Measurements from ENCODE around the gene PKP1. TPM values are rescaled to one million over a fixed set of nuclear protein-coding genes. Genes with fewer than 3 reads are reported as not detected.

The PKP1 gene
- total RNA-seq, 1 experiment from 2014 or later, result not detected

- Histone ChIP-seq H3K4me3 (no peak overlapping the region), H3K27me3 (no peaks in the 10 kb centered on the region), H3K9me3 (no peaks in the 10 kb centered on the region), H3K36me3 (no peaks in the 10 kb centered on the region)
- DNase-seq, result peak; percentile 36
These were observed 8.6 kb downstream of the PKP1 start for GRCh38 chr1:201291916-201292315.

- H3K9me3 ChIP-seq, result no peaks in the 10 kb centered on the region
- no peaks in the 10 kb centered on the region for H3K27me3 ChIP-seq
- no peak for DNase-seq
- no peaks in the 10 kb centered on the region for H3K36me3 ChIP-seq
- no peak overlapping the region for H3K4me3 ChIP-seq
These were observed 11.6 kb downstream of the PKP1 start for GRCh38 chr1:201294876-201295275.

GRCh38 chr1:201295346-201295745 lies 12.0 kb downstream of the PKP1 start:
- Histone ChIP-seq H3K27me3 (no peaks in the 10 kb centered on the region), H3K9me3 (no peaks in the 10 kb centered on the region), H3K4me3 (no peak overlapping the region), H3K36me3 (no peaks in the 10 kb centered on the region)
- DNase-seq, result no peak

GRCh38 chr1:201295861-201296260 lies 12.6 kb downstream of the PKP1 start:
- no peaks in the 10 kb centered on the region for H3K27me3 ChIP-seq
- no peaks in the 10 kb centered on the region for H3K9me3 ChIP-seq
- peak; percentile 98 for DNase-seq
- H3K4me3 ChIP-seq, result no peak overlapping the region
- no peaks in the 10 kb centered on the region for H3K36me3 ChIP-seq

DNA sequence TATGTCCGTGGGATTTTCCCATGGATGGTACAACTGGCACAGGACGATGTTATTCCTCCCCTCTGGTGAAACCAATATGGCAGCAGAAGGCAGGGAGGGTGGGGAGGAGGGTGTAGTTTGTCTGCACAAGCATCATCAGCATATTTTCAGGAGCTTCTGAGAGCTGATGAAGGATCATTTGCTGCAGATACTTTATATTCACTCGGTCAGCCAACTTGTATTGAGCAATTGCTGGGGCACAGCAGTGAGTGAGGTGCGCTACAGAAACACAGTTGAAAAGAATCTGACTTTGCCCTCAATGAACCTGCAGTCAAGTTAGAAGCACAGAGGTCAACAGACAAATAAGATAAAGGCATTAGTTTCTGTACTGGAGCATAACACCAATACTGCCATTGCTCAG lies 13.0 kb downstream of the PKP1 start:
- H3K4me3 ChIP-seq, result no peak overlapping the region
- no peaks in the 10 kb centered on the region for H3K9me3 ChIP-seq
- DNase-seq, result no peak
- no peaks in the 10 kb centered on the region for H3K27me3 ChIP-seq
- H3K36me3 ChIP-seq, result no peaks in the 10 kb centered on the region

- H3K36me3 ChIP-seq, result no peaks in the 10 kb centered on the region
- DNase-seq, result peak; percentile 49
- H3K27me3 ChIP-seq, result no peaks in the 10 kb centered on the region
These were observed 15.4 kb downstream of the PKP1 start for GRCh38 chr1:201298396-201299381.

GRCh38 chr1:201299968-201300367 lies 16.7 kb downstream of the PKP1 start:
- Histone ChIP-seq H3K9me3 (no peaks in the 10 kb centered on the region), H3K4me3 (no peak overlapping the region)
- DNase-seq, result peak; percentile 94

More at GRCh38 chr1:201298396-201299381, 15.4 kb downstream of the PKP1 start:
- H3K4me3 ChIP-seq, result no peak overlapping the region
- H3K9me3 ChIP-seq, result no peaks in the 10 kb centered on the region

GRCh38 chr1:201300641-201301040 lies 17.3 kb downstream of the PKP1 start:
- H3K27me3 ChIP-seq, result no peaks in the 10 kb centered on the region
- no peak for DNase-seq
- H3K9me3 ChIP-seq, result no peaks in the 10 kb centered on the region
- no peaks in the 10 kb centered on the region for H3K36me3 ChIP-seq
- no peak overlapping the region for H3K4me3 ChIP-seq

More at GRCh38 chr1:201299968-201300367, 16.7 kb downstream of the PKP1 start:
- no peaks in the 10 kb centered on the region for H3K36me3 ChIP-seq
- no peaks in the 10 kb centered on the region for H3K27me3 ChIP-seq

DNA sequence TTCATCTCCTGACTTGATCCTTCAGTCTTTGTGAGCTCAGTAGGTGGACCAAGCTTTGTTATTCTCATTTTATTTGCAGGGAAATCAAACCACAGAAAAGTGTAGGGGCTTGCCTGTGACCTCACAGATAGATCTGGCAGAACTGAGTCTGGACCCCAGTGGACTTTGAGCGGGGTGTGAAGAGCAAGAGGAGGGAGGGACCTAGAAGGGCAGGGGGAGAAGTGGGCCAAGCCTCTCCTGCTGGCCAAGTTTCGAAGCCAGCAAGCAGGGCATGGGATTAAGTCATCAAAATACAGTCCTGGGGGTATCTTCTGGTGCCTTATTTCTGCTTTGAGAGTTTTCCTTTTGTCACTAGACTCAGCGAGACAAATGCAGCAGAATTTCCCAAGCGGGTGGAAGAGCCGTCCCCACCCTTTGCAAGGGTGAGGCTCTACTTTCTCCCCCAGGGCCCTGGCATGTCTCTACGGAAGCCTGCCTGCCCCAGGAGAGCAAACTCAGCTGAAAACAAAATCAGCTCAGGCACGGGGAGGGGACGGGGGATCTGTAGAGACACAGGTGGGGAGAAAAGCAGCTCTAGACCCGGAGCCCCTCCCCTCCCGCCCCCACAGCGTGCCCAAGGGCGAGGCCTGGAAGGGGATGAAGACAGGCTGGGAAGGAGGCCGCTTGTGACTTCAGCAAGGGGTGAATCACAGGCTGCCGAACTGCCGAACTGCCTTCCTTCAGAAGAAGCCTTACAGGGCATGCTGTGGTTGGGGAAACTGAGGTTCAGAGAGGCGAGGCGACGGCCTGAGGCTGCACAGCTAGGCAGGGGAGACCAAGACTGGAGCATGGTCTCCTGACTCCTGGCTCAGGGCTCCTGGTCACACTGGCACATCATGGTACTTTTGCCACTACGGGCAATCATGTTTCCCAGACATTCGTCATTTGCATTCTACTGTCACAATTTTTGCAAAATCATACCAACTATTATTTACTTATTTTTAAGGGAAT lies 19.2 kb downstream of the PKP1 start:
- DNase-seq, result no peak
- Histone ChIP-seq H3K36me3 (no peaks in the 10 kb centered on the region), H3K4me3 (no peak overlapping the region), H3K9me3 (no peaks in the 10 kb centered on the region), H3K27me3 (no peaks in the 10 kb centered on the region)

- Histone ChIP-seq H3K9me3 (no peaks in the 10 kb centered on the region), H3K27me3 (no peaks in the 10 kb centered on the region), H3K4me3 (no peak overlapping the region), H3K36me3 (no peaks in the 10 kb centered on the region)
- DNase-seq, result no peak
These were observed 20.8 kb downstream of the PKP1 start for GRCh38 chr1:201304126-201304525.

DNA sequence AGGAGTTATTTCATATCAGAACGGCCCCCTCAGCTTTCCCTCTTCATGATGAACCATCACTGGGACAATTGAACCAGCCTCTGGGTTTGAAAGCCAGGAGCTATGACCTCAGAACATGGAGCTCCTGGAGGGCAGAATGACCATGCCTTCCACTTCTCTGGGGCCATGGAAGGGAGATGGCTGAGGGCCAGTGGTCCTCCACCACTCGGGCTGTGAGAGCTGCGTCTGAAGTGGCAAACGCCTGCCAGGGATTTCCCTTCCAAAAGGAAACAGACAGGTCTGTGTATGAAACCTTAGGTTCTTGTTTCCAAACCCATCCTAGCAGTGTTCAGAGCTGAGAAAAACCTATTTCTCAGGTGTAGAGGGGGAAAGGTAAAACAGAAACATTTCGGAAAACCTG lies 22.5 kb downstream of the PKP1 start:
- no peaks in the 10 kb centered on the region for H3K9me3 ChIP-seq
- H3K36me3 ChIP-seq, result no peaks in the 10 kb centered on the region
- no peak overlapping the region for H3K4me3 ChIP-seq
- no peaks in the 10 kb centered on the region for H3K27me3 ChIP-seq
- no peak for DNase-seq

DNA sequence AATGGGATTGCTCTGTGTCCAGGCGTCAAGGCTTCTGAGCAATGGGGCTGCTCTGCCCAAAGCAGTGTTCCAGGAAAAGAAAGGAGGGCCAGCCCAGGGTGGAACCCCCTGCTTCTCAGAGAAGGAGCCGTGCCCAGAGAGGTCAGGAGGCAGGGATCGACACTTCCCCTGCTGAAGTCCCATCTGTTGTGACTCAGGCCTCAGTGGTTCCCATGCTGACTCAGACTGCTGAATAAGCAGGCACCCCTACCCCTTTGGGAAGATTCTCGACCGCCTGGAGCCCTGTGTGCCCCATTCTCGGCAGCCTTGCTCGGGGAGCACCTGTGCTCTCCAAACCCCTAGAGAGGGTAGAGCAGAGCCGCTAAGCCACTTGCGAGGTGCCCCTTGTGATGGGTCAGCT lies 23.9 kb downstream of the PKP1 start:
- peak; percentile 54 for DNase-seq
- Histone ChIP-seq H3K36me3 (no peaks in the 10 kb centered on the region), H3K27me3 (no peaks in the 10 kb centered on the region), H3K4me3 (no peak overlapping the region), H3K9me3 (no peaks in the 10 kb centered on the region)

DNA sequence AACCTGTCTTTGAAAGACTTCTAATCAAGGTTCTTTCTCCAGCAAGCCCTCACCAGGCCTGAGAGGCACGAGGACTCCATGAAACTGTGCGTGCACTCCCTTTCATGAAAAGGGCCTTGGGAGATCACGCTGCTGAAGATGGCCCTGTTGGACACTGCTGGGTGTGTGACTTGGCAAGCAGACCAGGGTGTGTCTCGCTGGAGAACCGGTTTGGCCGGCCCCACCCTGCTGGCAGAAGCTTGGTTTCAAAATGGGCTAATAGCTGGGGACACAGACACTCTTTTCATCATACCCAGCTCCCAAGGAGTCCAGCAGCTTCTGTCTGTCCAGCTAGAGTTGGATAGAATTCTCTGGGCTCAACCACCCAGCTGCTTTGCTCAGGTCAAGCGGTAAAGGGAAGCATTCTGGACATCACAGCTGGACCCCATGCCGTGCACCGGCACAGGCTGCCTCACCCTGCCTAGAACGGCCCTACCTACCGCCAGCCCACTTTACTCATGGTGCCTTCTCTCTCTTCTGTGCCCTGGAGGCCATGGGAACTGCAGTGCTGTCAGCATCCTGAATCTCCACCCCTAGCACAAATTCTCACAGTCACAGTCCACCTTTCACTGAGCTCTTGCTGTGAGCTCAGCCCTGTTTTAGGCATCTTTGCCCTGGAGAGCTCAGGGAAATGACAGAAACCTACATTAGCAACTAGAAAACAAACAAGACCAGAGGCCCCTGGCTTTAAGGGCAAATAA lies 24.6 kb downstream of the PKP1 start:
- Histone ChIP-seq H3K4me3 (no peak overlapping the region), H3K27me3 (no peaks in the 10 kb centered on the region), H3K9me3 (no peaks in the 10 kb centered on the region), H3K36me3 (no peaks in the 10 kb centered on the region)
- DNase-seq, result peak; percentile 61

DNA sequence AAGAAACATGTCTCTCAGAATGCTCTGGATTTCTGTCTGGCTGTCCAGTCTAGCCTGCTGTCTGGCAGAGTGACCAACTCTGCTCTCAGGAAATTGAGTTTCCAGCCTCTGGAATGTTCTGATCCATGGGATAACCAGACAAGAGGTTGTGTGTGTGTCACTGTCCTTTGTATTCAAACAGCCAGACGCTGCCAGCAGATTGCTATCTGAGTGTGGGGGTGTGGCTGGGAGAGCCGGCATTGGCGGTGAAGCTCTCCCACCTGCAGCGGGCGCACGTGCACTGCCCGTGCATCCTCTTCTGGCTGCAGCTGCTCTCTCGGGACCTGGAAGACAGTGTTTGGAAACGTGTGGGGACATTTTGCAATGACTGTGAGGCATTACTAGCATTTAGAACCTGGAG lies 26.1 kb downstream of the PKP1 start:
- H3K27me3 ChIP-seq, result no peaks in the 10 kb centered on the region
- no peak for DNase-seq
- H3K4me3 ChIP-seq, result no peak overlapping the region
- no peaks in the 10 kb centered on the region for H3K36me3 ChIP-seq
- H3K9me3 ChIP-seq, result no peaks in the 10 kb centered on the region

GRCh38 chr1:201310251-201310985 lies 27.1 kb downstream of the PKP1 start:
- Histone ChIP-seq H3K36me3 (no peaks in the 10 kb centered on the region), H3K27me3 (no peaks in the 10 kb centered on the region), H3K4me3 (no peak overlapping the region), H3K9me3 (no peaks in the 10 kb centered on the region)
- no peak for DNase-seq

DNA sequence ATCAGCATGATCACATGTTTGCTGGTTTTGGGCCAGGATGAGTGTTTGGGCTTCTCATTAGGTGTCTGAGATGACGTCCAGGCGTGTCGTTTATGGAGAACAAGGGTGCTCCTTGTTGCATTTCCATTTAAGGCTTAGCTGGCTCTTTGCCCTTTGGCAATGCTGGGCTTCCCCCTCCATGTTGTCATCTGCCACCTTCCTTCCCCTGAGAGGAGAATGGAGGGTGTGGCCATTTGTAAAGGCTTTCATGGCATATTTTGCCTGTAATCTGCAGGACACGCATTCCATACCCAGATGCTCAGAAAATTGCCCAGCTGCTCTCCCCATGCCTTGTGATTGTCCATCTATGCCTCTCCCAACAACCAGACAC lies 27.7 kb downstream of the PKP1 start:
- H3K4me3 ChIP-seq, result no peak overlapping the region
- H3K36me3 ChIP-seq, result no peaks in the 10 kb centered on the region
- no peaks in the 10 kb centered on the region for H3K9me3 ChIP-seq
- H3K27me3 ChIP-seq, result no peaks in the 10 kb centered on the region
- DNase-seq, result peak; percentile 85

Measured in MG63 (cell line).